HG02943 (cell line): ENCODE measurements around the gene METTL3.

Experiments used
- ATAC-seq: cut with Tn5 transposase; IDR thresholded peaks from one replicate; pipeline ENCODE4 v1.9.1; 2021; ENCODE audit warnings: mild to moderate bottlenecking, low read depth, moderate library complexity; ENCODE audit not compliant: unreplicated experiment

METTL3 gene

DNA sequence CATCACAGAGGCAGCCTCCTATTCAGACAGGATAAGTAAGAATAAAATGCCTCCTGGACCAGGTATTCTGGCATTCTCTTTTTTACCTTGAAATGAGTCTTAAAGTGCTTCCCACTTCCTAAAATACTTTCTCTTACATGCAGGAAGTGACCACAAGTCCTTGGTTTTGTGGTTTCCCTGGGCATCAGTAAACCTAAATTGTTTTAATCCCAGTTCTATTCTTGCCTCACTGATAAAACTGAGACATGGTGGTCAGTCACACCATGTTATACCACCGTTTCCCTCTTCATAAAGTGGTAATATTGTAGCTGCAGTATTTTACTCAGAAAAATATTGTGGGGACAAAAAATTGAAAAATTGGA is 16.2 kb upstream of the METTL3 start:
- no peak for ATAC-seq

DNA sequence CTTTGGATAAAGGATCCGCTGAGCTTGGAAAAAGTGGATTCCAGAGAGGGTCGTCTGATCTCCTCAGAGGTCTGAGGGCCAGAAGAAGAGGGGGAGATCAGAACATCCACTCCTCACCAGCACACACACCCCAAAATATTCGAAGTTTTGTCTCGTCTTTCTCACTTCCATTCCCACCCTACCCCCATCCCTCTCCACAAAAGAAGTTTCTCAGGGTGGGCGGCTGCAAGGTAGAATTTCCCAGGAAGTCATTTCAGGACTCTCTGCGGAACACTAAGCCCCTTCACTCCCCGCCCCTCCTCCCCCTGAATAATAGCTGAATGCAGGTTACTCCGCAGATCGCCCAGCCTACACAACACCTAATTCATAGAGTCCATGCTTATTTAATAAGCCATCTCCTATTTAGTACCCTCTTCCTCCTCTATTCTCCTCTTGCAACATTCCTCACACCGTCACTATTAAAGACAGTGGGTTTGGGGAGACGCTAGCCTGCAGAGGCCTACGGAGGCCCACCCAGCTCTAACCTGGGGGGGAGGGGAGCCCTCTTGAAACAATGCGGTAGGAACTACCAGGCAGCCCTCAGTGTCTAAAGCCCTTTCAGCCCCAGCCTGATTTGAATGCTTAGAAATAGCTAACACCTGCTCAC is 15.7 kb upstream of the METTL3 start:
- no peak for ATAC-seq

DNA sequence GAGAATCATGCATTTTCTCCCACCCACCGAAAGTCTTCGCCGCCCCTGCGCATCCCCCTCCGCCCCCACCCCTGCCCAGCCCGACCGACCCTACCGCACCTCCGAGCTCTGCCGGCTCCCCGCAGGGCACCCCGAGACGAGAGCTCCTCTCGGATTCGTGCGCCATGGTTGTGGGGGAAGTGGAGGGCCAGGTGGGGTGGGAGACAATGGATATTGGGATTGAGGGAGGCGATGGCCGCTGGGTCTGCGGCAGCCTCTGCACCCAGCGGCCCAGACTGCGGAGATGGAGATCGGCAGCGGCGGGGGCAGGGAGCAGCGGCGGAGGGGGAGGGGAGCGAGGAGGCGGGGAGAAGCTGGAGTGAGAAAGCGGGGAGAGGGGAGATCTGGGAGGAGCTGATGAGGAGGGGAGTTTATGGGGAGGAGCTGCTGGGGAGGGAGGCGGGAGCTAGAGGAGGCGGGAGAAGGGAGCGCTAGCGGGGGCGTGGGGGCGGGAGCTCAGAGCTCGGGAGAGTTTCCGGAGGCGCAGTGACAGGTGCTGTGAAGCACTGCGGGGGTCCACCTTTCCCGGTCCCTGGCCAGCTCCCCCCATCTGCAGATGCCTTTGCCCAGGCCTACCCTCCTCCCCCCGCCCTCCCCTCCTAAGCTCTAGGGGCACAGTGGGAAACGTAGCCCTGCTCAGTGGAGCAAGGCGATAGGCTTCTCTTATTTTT is 15.0 kb upstream of the METTL3 start, which contains the start of gene SALL2:
TSS of gene SALL2 (minus strand) at position 385 of the 710 bp plus-strand sequence. CDS start at position 166, 219 bp downstream.
- no peak for ATAC-seq

DNA sequence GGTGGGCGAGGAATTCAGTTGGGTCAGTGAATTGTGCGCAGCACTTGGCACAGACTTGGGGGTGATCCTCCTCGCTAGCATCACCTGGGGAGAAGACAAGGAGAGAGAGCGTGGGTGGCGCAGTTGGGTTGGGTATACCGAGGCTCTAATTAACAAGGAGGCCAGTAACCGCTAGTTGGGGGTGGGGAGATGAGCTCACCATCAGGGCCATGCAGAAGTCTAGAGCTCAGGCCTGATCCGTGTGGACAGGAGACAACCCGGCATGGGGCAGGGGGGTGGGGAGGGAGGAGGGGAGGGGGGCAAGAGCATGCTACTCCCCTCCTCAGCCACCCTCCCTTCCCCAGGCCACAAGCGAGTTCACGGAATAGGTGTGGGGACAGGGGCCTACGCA is 14.4 kb upstream of the METTL3 start:
- ATAC-seq = no peak

DNA sequence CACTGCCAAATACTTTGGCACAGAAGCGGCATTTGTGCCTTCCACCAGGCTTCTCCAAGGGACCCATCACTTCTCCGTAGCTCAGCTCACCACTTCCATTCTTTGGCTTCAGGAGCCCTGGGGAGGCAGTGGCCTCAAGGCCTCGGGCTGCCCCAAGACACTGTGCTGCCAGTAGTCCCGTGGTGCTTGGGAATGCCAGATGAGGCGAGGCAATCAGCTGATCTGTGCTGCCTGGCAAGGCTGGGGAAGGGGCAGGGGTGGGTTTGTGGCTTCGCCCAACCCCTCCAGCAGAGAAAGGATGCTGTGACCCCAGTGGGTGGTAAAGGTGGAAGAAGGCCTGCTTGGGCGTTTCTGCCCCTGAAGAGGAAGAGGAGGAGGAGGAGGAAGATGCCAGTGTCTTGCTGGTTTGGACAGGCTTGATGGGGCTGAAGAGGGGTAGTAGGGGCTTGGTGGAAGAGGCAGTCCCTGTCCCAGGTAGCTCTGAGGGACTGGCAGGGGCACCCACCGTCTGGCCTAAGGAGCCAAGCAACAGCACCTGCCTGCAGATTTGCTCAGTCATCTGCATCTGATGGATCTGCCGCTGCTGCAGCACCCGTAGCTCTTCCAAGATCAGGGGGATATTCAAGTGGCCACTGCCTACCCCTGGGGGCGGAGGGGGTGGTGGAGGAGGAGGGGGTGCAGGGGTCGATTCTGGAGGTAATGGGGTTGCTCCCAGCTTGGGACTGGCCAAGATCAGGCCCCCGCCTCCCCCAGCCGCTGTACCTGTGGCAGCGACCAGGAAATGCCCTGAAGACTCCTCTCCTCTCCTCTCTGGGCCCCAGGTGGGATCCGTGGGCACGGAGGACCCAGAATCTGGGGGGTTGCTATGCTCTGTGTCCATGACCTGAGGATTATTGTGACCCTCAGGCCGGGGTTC is 13.7 kb upstream of the METTL3 start:
- ATAC-seq = no peak

DNA sequence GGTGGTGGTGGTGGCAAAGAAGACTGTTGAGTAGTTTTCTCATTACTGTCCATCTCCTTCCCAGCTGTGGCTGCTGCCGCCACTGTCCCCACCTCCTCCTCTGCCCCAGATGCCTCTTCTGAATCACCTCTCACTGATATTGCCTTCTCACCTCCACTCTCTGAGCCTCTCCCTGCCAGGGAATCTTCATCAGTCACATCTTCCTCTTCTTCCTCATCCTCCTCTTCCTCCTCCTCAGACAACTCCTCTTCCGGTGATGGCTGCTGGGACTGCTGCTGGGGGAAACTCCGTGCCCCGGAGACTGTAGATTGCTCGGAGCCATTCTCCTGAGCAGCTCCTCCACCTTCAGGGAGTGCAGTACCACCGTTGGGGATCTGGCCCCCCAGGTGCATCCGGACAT is 12.1 kb upstream of the METTL3 start:
- ATAC-seq = no peak

DNA sequence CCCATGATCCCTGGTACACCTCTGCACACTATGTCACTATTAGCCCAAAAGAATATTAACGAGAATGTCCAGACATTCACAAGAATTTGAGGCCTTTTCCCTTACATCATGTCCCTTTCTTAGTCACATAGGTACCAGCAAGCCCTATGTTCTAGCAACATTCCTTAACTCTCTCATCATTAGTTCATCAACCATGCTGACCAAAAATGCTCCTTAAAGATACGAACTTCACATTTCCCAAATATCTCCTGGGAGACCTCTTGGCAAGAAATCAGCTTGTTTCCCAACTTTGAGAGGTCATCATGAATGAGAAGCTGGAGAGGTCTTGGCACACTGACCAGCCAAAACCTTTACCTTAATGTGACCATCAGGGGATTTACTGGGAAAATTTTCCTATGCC is 10.4 kb upstream of the METTL3 start:
- no peak for ATAC-seq

DNA sequence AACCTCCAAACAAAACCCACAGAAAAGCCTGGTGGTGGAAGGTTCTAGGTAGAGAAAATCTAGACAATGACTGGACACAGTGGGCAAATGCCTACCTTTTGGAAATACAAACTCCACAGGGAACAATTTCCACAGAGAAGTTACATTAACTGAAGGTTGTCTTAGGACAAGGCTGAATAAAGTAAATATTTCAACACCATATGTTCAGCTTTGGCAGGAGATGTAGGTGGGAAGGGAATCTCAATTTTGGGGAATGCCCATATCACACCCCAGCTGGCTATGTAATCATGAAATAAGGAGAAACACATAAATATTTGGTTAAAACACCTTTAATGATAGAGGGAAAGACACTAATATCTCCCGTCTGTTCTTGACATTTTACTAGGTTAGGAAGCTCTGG is 9.6 kb upstream of the METTL3 start:
- ATAC-seq = no peak

DNA sequence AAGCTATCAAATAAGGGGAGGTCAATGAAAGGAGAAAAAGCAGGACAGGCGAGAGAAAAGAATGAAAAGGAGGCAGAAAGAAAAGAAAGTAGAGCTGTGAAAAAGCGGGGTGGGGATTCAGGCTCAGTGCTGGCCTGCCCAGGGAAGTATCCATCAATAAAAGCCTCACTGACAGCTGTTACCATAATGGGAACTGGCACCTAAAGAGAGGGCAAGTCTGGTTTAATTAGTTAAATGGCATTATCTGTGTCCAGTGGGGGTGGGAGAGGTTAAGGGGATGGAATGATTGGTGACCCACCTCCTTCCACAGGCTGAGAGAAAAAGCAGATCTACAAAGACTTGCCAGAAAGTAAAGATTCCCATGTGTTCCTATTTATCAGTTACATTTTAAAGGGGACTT is 7.6 kb upstream of the METTL3 start:
- ATAC-seq = no peak

DNA sequence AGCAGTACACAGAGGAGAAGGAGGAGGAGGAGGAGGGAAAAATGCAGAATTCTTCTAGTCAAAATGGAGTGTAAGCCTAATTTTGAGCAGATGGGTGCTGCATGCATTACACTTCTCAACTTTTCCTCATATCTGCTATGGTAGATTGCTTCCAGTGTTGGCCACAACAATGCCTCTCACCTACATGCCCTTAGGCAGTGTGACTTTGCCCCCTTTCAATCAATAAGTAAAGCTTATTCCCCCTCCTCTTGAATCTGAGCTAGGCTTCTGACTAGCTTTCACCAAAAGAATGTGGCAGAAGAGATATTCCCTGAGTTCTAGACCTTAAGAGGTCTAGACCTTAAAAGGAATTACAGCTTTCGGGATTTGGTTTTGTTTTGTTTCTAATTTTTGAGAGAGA is 3.2 kb upstream of the METTL3 start:
- ATAC-seq = no peak

DNA sequence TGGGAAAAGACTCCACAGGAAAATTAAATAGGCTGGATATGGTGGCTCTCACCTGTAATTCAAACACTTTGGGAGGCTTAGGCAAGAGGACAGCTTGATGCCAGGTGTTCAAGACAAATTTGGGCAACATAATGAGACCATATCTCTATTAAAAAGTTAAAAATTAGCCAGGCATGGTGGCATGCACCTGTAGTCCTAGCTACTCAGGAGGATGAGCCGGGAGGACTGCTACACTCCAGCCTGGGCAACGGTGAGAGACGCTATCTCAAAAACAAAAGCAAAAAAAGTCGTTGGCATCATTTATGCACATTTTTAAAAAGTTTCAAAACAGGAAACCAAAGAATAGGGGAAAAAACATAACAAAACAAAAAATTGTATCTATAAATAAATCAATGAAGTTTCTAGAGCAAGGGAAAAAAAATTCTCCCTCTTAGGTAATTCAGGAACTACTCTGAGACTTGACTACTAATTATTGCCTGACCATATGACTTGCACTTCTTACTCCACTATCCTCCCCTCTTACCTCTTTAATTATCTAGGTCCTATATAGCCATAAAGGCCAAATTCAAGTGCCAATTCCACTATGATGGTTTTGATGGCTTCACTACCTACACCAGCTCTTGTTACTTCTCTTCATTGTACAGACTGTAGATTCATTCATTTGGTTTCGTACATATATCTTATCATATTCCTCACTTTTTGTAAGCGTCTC is 1.6 kb downstream of the METTL3 start:
- no peak for ATAC-seq

DNA sequence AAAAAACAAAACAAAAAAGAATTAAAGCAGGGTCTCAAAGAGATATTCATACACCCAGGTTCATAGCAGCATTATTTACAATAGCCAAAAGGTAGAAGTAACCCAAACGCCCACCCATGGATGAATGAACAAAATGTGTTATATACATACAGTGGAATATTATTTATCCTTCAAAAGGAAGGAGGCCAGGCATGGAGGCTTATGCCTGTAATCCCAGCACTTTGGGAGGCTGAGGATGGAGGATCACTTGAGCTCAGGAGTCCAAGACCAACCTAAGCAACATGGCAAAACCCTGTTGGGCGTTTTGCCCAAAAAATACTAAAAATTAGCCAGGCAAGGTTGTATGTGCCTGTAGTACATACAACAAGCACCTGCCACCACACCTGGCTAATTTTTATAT is 4.6 kb downstream of the METTL3 start:
- ATAC-seq = no peak

DNA sequence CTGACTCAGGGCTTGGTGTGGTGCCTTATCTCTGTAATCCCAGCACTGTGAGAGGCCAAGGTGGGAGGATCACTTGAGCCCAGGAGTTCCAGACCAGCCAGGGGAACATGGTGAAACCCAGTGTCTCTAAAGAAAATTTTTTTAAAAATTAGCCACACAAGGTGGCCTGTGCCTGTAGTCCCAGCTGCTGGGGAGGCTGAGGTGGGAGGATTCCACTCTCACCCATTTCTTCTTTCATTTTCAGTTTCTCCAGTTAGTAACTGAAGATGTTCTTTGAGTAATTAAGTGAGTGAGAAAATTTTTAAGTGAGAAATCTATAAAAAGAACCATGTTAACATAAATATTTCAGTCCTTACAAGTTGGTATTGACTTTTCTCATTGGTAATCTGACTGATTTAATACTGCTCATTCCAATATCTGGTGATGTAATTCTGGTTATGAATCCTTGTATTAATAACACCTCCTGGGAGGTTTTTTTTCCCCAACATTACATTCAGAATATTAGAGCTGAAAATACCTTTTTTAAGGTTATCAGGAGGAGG is 6.1 kb downstream of the METTL3 start:
- no peak for ATAC-seq

DNA sequence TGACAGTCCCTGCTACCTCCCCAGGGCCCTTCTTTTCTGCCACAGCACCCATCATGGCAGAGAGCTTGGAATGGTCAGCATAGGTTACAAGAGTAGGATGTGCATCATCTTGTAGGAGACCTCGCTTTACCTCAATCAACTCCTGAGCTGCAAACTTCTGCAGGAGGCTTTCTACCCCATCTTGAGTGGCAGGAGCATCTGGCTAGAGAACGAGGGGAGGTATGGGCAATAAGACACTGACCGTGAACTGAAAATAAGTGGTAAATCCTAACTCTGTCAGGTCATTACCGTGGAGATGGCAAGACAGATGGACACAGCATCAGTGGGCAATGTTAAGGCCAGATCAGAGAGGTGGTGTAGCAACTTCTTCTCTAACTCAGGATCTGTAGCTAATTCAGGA is 7.8 kb downstream of the METTL3 start:
- ATAC-seq = no peak

DNA sequence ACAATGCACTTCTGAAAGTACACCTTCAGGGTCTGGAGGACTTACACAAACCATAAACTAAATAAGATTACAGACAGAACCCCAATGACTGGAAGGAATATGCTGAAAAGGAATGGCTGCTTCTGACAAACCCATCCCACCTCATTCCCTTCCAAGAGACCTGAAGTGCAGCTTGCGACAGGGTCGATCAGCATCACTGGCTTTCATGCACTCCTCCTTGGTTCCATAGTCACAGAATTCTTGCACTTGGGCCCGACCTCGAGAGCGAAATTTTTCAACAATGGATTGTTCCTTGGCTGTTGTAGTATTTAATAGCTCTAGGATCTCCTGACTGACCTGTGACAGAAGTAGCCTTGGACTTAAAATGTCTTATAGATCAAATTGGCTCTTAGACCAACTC is 9.6 kb downstream of the METTL3 start:
- no peak for ATAC-seq

DNA sequence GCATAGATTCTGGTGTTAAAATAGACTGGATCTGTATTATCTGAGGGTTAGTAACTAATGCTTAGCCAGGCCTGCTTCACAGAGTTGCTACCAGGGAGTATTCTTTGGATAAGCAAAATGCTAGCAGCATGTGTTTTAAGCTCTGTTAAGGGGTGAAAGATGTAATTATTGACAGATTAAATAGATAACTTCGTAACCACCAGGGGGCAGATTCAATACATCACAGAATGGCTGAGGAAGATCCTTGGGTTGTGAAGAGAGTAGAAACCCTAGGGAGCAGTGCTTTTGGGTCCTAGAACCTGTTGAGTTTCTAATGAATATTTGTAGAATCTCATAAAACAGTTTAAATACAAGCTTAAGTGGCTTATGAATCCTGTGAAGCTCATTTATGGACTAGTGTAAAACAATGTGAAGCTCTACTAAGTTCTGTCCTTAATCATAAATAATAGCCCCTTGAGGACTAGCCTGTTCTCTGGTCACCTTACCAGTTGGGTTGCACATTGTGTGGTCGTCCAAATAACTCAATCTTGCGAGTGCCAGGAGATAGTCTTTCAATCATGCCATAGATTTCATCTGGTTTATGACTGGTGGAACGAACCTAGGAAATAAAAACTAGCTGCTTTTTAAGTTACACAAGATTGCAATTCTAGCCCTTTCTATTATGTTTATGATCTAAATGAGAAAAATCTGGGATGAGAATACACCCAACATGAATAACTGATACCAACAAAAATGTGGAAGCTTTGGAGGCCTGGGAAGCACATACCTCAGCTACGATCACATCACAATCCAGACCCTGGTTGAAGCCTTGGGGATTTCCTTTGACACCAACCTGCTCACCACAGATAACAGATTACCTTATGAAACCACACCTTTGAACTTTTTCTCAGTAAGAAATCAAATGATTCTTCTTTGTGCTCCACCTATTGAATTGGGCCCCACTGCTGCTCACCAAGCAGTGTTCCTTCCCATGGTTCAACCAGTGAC is 12.3 kb downstream of the METTL3 start:
- no peak for ATAC-seq

DNA sequence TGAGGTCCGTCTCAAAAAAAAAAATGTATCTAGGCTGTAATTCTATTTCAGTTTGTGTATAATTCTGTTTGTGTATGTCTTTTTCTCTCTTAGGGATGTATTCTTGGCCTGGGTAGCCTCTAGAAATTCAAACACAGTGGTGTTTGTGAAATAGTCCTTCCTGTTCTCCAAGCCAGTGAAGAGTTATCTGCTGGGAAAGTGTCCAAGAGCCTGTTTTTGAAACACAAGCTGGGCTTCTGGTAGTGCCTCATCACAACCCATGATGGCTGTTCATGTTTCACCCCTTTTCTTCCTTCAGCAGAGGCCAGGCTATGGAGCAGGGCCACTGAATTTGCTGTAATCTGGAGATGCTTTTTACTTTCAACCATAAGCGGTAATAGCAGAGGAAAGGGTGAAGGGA is 14.7 kb downstream of the METTL3 start:
- ATAC-seq = no peak

DNA sequence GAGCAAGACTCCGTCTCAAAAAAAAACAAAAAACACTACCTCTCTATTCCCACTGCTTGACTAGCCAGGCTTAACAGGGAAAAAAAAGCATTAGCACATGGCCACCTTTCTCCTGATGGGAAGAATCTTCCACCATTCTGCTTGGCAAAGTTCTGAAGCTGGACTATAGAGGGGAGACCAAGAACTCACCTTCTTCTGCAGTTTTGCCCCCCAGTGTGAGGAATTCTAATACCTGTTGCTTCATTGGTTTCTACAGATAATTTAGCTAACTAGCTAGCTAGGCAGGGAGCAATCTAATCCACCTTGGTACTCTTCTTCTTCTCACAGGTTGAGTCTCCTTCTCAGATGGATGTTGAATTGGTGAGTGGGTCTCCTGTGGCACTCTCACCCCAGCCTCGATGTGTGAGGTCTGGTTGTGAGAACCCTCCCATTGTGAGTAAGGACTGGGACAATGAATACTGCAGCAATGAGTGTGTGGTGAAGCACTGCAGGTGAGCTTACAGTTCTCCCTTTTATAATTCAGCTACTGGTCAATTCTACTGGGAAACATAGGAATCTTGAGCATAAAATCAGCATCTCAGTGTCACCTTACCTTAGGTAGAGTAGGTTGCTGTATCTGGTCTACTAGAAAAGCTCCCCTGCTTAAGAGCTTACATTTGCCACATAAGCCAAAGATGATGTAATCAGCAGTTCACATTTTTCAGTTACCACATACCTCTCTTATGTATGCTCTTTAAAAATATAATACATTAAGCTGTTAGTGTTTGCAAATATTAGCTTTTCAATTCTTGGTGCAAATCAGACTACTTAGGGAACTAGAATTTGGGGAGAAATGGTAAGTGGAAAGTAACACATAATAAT is 16.0 kb downstream of the METTL3 start:
- no peak for ATAC-seq
